Hepatocyte (in vitro differentiated cells): ENCODE measurements around the gene MED23.

ENCODE experiments used
- CTCF ChIP-seq: fragments of 200-600 bp; sonication (generic); IDR thresholded peaks from 2 replicates; pipeline ENCODE4 v1.5.1; 2016; ENCODE audit warnings: antibody characterized with exemption, mild to moderate bottlenecking; ENCODE audit not compliant: poor library complexity
- EZH2 ChIP-seq: fragments of 200-600 bp; sonication (generic); IDR thresholded peaks from 2 replicates; pipeline ENCODE4 v1.6.1; 2016; ENCODE audit warnings: antibody characterized with exemption, mild to moderate bottlenecking, borderline replicate concordance

GRCh38 chr6:131635384-131636340, 7.6 kb upstream of the MED23 start:
- TF ChIP-seq CTCF = no peak
- TF ChIP-seq EZH2 = no peak
